Brain microvascular endothelial cell (primary cell): Measurements from ENCODE around the gene FBXW10B.
"Not testable (repeated sequence)": the region's sequence is repeated elsewhere in the genome, so short reads cannot be mapped to it uniquely, and the experiment has no call there.

Source experiments
- DNase-seq: peaks from one replicate; pipeline ENCODE4 v3.0.0-alpha.2; 2020
- H3K27ac ChIP-seq: fragments of 250-450 bp; sonication (Bioruptor Pico); 2 replicates; pipeline ENCODE4 v1.5.1; 2020; ENCODE audit warnings: mild to moderate bottlenecking, moderate library complexity
- H3K27me3 ChIP-seq: fragments of 250-450 bp; sonication (Bioruptor Pico); replicated peaks from 2 replicates; pipeline ENCODE4 v1.5.1; 2020; ENCODE audit warnings: mild to moderate bottlenecking
- H3K36me3 ChIP-seq: fragments of 250-450 bp; sonication (Bioruptor Pico); replicated peaks from 2 replicates; pipeline ENCODE4 v1.5.1; 2020; ENCODE audit warnings: mild to moderate bottlenecking
- H3K4me3 ChIP-seq: 2 replicates; pipeline ENCODE4 v1.5.1; 2011; ENCODE audit warnings: low read depth, mild to moderate bottlenecking, control low read depth, low read length, moderate library complexity
- in situ Hi-C: cut with HindIII; loops from 2 replicates; pipeline ENCODE4 v1.10.0; 2017; ENCODE audit warnings: low sequenced_read_pairs, low pct_ligation_motif_present

Gene FBXW10B

GRCh38 chr17:15574660-15575059 lies 44.8 kb downstream of the FBXW10B start:
- in situ Hi-C loops, H3K27me3 ChIP-seq, H3K27ac ChIP-seq, H3K36me3 ChIP-seq, H3K4me3 ChIP-seq, DNase-seq: not testable (repeated sequence)

- H3K36me3 ChIP-seq, H3K4me3 ChIP-seq, DNase-seq, H3K27me3 ChIP-seq, H3K27ac ChIP-seq, in situ Hi-C loops: not testable (repeated sequence)
Observed at GRCh38 chr17:15573870-15574269, 45.6 kb downstream of the FBXW10B start.
